NT2/D1 (cell line): ENCODE results near the gene IL36RN.

Source experiments
- SUZ12 ChIP-seq: IDR thresholded peaks from 2 replicates; pipeline ENCODE4 v1.6.1; 2011; ENCODE audit not compliant: insufficient read length, insufficient read depth; ENCODE audit errors: extremely low read depth
- YY1 ChIP-seq: IDR thresholded peaks from 2 replicates; pipeline ENCODE4 v1.6.1; 2011; ENCODE audit not compliant: insufficient read length, insufficient read depth
- ZNF274 ChIP-seq: IDR thresholded peaks from 2 replicates; pipeline ENCODE4 v1.6.1; 2011; ENCODE audit warnings: mild to moderate bottlenecking, low read depth, low read length

- TF ChIP-seq ZNF274 (no peak), YY1 (no peak), SUZ12 (no peak)
Observed at GRCh38 chr2:113093613-113093977, 34.6 kb downstream of the IL36RN start.
